Central memory CD8-positive, alpha-beta T cell (primary cell): ENCODE data around the gene CMSS1.

Experiments used
- ATAC-seq: fragments of 150-1000 bp; cut with Tn5 transposase; replicated peaks from 2 replicates; pipeline ENCODE4 v1.10.0; 2022; ENCODE audit warnings: mild to moderate bottlenecking, moderate FRiP score, moderate number of reproducible peaks; ENCODE audit not compliant: poor library complexity, severe bottlenecking; ENCODE audit errors: extremely low read depth
- DNase-seq, 2 donors: peaks; one replicate each; pipeline ENCODE4 v3.0.0; 2021; ENCODE audit warnings: low spot score in 2 of 2
- H3K27ac Mint-ChIP-seq: one replicate; pipeline ENCODE4 v1.8.0; 2022; ENCODE audit warnings: low read depth, mild to moderate bottlenecking, moderate library complexity, mixed read lengths
- H3K27me3 Mint-ChIP-seq: one replicate; pipeline ENCODE4 v1.8.0; 2022; ENCODE audit warnings: mixed read lengths
- H3K36me3 Mint-ChIP-seq: one replicate; pipeline ENCODE4 v1.8.0; 2022; ENCODE audit warnings: mild to moderate bottlenecking, moderate library complexity, mixed read lengths; ENCODE audit not compliant: insufficient read depth
- H3K4me1 Mint-ChIP-seq: one replicate; pipeline ENCODE4 v1.8.0; 2022; ENCODE audit warnings: mixed read lengths
- H3K4me3 Mint-ChIP-seq: one replicate; pipeline ENCODE4 v1.8.0; 2022; ENCODE audit warnings: mild to moderate bottlenecking, moderate library complexity, mixed read lengths
- H3K9me3 Mint-ChIP-seq: one replicate; pipeline ENCODE4 v1.8.0; 2022; ENCODE audit warnings: mixed read lengths

Gene CMSS1

DNA sequence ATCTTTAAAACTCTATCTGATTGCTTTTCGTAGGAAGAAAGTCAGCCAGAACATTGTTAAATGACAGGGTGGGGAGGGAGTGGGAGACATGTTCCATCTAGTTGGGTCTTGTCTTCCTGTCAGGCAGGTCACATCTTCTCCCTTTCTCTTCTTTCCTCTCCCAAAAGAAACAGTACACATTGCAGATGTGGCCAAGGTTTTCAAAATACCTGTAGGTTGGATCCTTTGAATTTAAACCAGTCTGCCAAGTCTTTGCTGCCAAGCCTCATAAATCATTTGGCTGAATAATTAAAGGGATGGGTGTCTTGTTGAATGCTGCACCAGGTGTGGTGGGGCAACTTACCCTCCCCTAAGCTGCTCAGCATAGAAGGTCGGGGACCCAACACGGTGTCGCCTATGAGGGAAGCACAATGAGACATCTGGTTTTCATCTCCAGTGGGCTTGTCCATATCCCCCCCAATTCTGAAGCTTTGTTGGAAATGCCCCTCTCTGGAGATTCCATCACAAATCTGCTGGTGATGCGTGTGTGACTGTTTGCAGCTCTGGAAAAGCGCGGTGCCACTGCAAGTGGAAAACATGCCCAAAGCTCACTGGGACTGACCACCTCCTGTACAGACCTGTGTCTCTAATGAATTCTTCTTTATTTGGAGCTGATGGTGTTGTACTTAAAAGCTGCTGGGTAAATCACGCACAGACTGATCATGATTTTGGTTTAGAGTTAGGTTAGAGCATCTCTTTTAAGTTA lies 184.0 kb downstream of the CMSS1 start:
- no peak overlapping the region for H3K27ac Mint-ChIP-seq
- H3K36me3 Mint-ChIP-seq, result no peaks in the 10 kb centered on the region
- H3K27me3 Mint-ChIP-seq, result no peaks in the 10 kb centered on the region
- H3K4me1 Mint-ChIP-seq, result no peaks in the 10 kb centered on the region
- no peak for DNase-seq
- no peaks in the 10 kb centered on the region for H3K9me3 Mint-ChIP-seq
- ATAC-seq, result no peak
- no peak overlapping the region for H3K4me3 Mint-ChIP-seq

DNA sequence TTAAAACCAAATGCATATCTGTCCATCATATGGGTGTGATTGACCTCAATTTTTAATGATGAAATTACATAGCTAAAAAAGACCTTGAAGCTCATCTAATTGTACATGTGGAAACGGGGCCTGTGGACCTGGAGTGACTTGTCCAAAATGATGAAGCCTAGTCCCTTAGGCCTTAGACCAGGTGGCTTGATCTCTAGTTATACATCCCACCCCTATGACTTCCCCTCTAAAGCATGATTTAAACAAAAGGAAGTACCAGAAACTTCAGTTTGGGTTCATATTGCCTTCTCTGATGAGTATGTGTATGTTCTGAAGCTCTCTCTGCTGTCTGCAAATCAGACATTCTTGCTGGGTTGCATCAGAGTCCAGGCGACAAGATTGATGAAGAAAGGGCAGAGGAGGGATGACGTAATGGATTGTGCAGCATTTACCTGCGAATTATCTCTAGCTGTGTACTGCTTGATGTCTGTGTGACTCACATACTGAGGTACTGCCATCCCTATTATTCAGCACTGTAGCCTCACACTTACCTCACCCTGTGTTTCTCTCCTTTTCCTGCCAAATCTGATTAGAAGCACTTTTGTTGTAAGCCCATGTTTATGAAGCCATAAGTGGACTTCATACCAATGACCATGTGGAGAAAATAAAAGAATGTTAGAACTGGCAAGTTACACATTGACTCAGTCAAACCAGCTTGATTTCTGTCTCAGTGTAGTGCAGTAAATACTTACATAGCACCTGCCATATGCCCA lies 185.1 kb downstream of the CMSS1 start:
- Mint-ChIP-seq H3K27me3 (no peaks in the 10 kb centered on the region), H3K4me1 (no peaks in the 10 kb centered on the region), H3K9me3 (no peaks in the 10 kb centered on the region), H3K27ac (no peak overlapping the region), H3K36me3 (no peaks in the 10 kb centered on the region), H3K4me3 (no peak overlapping the region)
- DNase-seq (no peak), ATAC-seq (no peak)

DNA sequence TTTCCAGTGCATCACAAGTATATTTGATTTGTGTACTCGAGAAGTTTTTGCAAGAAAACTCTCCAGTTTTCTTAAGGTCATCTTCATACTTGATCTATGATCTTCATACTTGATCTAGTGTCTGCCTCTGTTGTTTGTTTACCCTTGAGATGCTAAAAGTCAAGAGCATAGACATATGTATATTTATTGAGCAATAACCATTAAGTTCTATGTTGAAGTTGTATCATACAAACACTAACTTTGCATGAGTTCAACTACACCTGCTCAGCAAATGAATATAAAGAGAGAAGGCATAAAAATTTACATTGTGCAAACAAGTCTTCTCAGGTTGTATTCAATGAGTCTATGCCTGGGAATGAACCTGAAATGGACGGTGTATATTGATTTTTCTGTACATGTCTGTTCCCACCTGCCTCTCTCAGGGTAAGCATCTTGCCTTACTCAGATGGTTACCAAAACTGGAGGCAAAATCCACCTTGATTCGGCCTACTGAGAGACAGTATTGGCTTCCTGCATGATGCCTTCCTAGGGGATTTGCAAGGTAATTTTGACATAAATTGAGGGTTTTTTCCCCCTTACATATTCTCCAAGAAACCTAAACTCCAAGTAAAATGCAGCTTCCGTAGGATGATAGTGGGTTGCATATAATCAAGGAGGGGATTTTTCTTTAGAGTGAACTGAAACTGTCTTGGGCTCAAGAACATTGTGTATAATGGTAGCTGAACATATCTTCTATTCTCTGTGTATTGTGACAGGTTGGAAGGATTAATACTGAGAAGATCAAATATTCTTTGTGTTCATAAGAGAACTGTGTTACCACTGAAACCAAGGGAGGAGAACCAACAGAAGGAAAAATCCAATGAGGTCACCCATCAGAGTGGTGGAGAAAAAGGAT lies 186.2 kb downstream of the CMSS1 start:
- no peak for ATAC-seq
- no peak for DNase-seq
- Mint-ChIP-seq H3K27ac (no peak overlapping the region), H3K4me1 (no peaks in the 10 kb centered on the region), H3K9me3 (no peaks in the 10 kb centered on the region), H3K4me3 (no peak overlapping the region), H3K36me3 (no peaks in the 10 kb centered on the region), H3K27me3 (no peaks in the 10 kb centered on the region)

DNA sequence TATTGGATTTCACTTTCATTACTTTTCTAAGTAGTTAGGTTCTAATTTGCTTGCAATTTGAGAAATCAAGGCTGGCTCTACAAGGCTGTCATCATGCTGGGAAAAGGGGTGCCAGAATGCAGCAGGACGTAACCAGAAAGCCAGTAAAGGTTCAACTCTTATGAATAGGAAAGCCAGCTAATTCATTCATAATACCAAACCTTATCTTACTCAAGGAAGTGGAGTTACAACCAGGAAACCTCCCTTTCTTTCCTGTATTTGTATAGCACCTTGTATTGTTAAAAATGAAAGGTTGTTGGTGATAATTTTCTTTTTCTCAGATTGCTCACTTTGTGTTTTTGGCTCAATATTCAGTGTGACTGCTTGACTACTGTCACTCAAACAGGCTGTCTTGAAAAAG lies 187.3 kb downstream of the CMSS1 start:
- Mint-ChIP-seq H3K9me3 (no peaks in the 10 kb centered on the region), H3K36me3 (no peaks in the 10 kb centered on the region), H3K4me3 (no peak overlapping the region), H3K27me3 (no peaks in the 10 kb centered on the region), H3K27ac (no peak overlapping the region), H3K4me1 (peaks cover 5% of the 10 kb centered on the region)
- DNase-seq, result no peak
- ATAC-seq, result no peak

DNA sequence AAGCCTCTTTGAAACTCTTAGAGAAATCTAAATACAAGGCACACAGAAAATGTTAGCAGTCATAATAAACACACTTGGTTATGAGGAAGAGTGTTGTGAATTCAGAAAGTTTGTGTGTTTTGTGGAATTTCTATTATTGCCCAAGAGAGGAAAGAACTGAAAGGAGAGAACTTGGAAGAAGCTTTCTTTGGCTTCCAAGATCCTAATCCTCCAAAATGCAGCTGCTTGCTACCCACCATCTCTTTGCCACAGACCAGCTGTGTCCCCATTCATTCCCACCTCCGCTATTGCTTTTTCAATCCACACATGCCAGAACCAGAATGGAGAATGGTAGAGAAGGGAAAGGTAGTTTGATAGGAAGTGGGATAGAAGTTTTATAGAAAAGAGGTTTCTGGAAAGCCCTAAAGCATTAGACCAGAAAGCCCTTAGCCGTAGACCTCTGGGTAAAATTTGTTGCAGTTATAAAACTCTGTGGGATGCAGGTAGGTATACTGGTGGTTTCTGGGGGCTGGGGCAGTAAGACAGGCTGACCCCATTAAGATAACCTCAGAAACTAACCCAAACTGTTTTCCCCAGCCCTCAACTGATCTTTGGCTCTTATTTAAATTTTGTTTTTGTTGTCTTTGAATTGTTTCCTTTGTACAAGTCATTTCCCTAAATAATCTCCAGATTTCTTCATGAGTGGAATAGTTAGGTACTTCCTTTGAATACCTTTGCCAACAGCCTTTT lies 188.2 kb downstream of the CMSS1 start:
- Mint-ChIP-seq H3K9me3 (no peaks in the 10 kb centered on the region), H3K36me3 (no peaks in the 10 kb centered on the region), H3K27me3 (no peaks in the 10 kb centered on the region), H3K4me3 (no peak overlapping the region), H3K27ac (no peak overlapping the region), H3K4me1 (peaks cover 5% of the 10 kb centered on the region)
- DNase-seq (no peak), ATAC-seq (no peak)

DNA sequence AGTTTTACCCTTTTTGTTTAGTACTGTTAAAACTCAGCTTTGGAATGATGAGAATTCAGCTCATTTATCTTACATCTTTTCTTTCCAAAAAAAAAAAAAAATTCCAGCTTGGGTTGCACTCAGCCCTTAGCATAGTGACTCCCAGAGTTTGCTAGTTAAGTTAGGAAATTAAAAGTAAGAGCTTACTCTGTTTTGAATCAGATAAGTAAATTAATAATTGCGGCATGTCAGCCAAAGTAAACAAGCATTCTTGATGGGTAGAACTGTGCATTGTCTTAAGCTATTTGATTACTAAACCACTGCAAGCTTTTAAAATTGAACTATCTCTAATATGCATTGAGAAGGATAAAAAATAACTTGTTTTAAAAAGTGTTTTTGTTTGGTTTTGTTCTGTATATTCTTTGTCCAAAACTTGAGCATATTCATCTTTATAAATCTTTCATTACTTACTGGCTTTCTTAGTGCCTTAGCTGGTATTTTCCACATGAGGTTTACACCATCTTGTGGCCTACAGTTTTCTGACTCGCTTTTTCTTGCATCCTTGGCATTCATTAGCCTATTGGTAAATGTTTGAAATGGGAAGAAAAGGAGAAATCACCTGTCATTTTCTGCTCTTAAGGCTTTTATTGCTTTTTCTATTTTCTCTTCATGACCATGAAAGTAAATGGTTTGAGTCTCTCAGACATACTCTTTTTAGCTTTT lies 189.1 kb downstream of the CMSS1 start:
- peaks cover 5% of the 10 kb centered on the region for H3K4me1 Mint-ChIP-seq
- no peak overlapping the region for H3K4me3 Mint-ChIP-seq
- no peak overlapping the region for H3K27ac Mint-ChIP-seq
- no peaks in the 10 kb centered on the region for H3K36me3 Mint-ChIP-seq
- ATAC-seq, result no peak
- no peak for DNase-seq
- H3K27me3 Mint-ChIP-seq, result no peaks in the 10 kb centered on the region
- H3K9me3 Mint-ChIP-seq, result no peaks in the 10 kb centered on the region

DNA sequence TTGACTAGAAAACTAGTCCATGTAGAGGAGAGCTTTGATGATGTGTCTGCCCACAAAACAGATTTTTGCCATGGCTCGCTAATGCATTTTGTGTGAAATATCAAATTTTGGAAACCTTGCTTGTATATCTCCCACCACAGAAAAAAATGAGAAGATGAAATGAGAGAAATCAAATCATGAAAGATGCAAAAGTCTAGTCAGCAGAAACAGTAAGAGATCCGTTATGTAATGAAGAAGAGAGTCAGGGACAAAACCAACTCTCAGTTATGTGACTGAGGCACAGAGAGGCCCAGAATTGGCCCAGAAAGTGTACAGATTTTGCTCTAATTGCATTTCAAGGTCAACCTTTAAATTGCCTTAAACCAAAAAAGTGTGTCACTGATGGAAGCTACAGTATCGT lies 189.7 kb downstream of the CMSS1 start:
- Mint-ChIP-seq H3K36me3 (no peaks in the 10 kb centered on the region), H3K27ac (no peak overlapping the region), H3K9me3 (no peaks in the 10 kb centered on the region), H3K4me3 (no peak overlapping the region), H3K4me1 (peaks cover 5% of the 10 kb centered on the region), H3K27me3 (no peaks in the 10 kb centered on the region)
- DNase-seq (no peak), ATAC-seq (no peak)

DNA sequence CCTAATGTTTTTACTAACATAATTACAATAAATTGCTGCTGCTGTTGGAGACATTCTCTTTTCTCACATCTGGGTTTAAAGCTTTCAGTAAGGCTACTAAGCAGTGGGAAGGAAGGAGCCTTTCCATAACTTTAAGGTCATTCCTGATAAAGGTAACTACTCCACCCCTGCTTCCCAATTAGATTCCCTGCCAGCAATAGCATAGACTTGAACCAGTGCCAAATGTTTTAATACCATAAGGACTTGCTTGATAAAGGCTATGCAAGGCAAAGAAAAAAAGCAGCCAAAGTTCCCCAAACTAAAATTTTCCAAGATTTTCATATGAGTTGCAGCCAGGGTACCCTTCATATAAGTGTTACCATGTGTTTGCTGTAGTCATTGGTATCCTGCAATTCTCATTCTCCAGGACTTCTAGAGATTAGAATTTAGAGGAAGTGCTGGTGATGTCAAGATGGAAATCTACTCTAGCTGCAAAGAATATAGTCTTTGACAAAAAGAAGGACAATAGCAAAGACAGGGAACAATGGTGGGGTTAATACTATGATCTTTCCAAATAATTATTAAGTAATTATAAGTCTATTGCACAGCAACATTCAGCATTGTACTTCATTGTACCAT lies 190.5 kb downstream of the CMSS1 start:
- ATAC-seq, result no peak
- Mint-ChIP-seq H3K27me3 (no peaks in the 10 kb centered on the region), H3K27ac (no peak overlapping the region), H3K9me3 (no peaks in the 10 kb centered on the region), H3K4me1 (peaks cover 5% of the 10 kb centered on the region), H3K4me3 (no peak overlapping the region), H3K36me3 (no peaks in the 10 kb centered on the region)
- no peak for DNase-seq

DNA sequence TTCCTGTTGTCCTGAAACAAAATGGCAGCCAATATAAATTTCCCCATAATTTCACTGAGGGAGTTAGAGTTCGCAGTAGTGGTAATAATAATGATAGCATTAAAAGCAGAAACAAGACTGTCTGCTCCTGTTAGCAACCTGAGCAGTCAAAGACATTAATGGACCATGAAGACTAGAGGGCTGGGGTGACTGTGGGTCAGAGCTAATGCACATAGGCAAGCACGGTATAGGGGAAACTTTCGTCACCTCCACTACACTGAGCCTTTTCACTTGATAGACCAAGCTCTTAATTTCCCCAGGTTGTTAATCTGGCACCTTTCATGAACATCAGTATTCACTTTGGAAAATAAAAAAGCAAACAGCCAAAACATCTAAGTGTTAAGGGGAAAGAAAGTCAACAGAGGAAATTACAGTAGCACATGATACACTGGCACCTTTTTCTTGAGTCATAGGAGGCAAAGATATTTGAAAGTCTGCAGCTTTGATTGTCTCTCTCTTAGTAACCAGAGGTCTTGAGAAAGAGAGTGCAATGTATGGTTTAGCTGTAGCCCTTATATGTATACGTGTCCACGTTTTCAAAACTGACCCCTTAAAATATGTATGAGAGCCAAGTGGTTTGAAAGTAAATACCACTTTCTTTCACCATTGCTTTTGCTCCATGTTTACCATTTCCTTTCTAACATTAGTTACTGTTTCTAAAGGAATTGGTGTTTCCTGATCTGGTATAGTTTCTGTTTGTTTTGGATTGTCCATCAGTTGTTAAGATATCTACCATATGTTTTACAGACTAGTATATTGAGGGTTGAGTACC lies 191.8 kb downstream of the CMSS1 start:
- Mint-ChIP-seq H3K36me3 (peaks cover 2% of the 10 kb centered on the region), H3K27ac (no peak overlapping the region), H3K9me3 (no peaks in the 10 kb centered on the region), H3K4me3 (no peak overlapping the region), H3K27me3 (no peaks in the 10 kb centered on the region), H3K4me1 (peaks cover 5% of the 10 kb centered on the region)
- no peak for DNase-seq
- no peak for ATAC-seq

DNA sequence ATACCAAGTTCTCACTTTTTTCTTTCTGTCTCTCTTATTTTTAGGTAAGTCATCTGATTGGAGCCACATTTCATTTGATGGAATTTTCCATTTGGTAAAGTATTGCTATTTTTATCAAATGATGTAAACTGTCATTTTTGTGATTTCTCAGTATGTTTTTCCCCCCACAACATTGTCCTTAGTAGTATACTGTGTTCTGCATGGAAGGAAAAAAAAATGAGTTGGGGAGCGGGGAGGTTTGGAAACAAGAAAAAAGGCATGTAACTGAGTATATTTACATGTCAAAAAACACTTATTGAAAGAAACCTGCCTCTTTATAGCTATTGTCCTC lies 192.4 kb downstream of the CMSS1 start:
- Mint-ChIP-seq H3K4me3 (no peak overlapping the region), H3K27ac (no peak overlapping the region), H3K4me1 (peaks cover 5% of the 10 kb centered on the region)

DNA sequence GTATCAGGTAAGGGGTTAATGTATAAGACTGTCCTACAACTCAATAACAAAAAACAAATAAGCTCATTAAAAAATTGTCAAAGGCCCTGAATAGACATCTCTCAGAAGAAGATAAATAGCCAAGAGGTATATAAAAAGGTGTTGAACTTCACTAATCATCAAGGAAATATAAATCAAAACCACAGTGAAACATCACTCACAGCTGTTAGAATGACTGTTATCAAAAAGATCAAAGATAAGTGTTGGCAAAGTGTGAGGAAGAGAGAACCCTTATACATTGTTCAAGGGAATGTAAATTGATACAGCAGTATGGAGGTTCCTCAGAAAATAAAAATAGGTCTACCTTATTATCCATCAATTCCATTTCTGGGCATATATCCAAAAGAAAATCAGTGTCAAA lies 201.1 kb downstream of the CMSS1 start:
- ATAC-seq (no peak), DNase-seq (no peak)
- H3K27me3 Mint-ChIP-seq, result no peaks in the 10 kb centered on the region
- peaks cover 2% of the 10 kb centered on the region for H3K36me3 Mint-ChIP-seq
- no peaks in the 10 kb centered on the region for H3K9me3 Mint-ChIP-seq
- no peak overlapping the region for H3K27ac Mint-ChIP-seq
- no peak overlapping the region for H3K4me3 Mint-ChIP-seq
- peaks cover 7% of the 10 kb centered on the region for H3K4me1 Mint-ChIP-seq

More for the DNA sequence above, 192.4 kb downstream of the CMSS1 start:
- ATAC-seq, result no peak
- peaks cover 2% of the 10 kb centered on the region for H3K36me3 Mint-ChIP-seq
- no peaks in the 10 kb centered on the region for H3K9me3 Mint-ChIP-seq
- DNase-seq, result no peak
- no peaks in the 10 kb centered on the region for H3K27me3 Mint-ChIP-seq
